Esophagus (tissue), 2 donors: Measurements from ENCODE around the gene EPHA1. TPM values are rescaled to one million over a fixed set of nuclear protein-coding genes. Genes with fewer than 3 reads are reported as not detected.

Experiments used
- H3K27ac ChIP-seq, 2 donors: one replicate each; pipeline ENCODE4 v1.5.1; 2013; ENCODE audit warnings: low read depth in 2 of 2, mild to moderate bottlenecking in 2 of 2, inconsistent platforms in 1 of 2, low read length in 1 of 2, moderate library complexity in 1 of 2
- H3K27me3 ChIP-seq, 2 donors: one replicate each; pipeline ENCODE4 v1.6.1; 2013; ENCODE audit warnings: low read length in 2 of 2, control low read depth in 1 of 2, mild to moderate bottlenecking in 1 of 2; ENCODE audit not compliant: insufficient read depth in 2 of 2, control insufficient read depth in 1 of 2
- H3K36me3 ChIP-seq, 2 donors: one replicate each; pipeline ENCODE4 v1.6.1; 2013; ENCODE audit warnings: low read length in 1 of 2; ENCODE audit not compliant: control insufficient read depth in 2 of 2, insufficient read depth in 2 of 2
- H3K4me1 ChIP-seq, 2 donors: one replicate each; pipeline ENCODE4 v1.6.1; 2013; ENCODE audit warnings: low read length in 1 of 2; ENCODE audit not compliant: control insufficient read depth in 2 of 2, insufficient read depth in 2 of 2
- H3K4me3 ChIP-seq, 2 donors: one replicate each; pipeline ENCODE4 v1.5.1; 2013; ENCODE audit warnings: low read length in 2 of 2, mild to moderate bottlenecking in 2 of 2, low read depth in 1 of 2, moderate library complexity in 1 of 2
- H3K9me3 ChIP-seq, 2 donors: one replicate each; pipeline ENCODE4 v1.6.1; 2013; ENCODE audit warnings: mild to moderate bottlenecking in 2 of 2, low read depth in 1 of 2, low read length in 1 of 2, moderate library complexity in 1 of 2; ENCODE audit not compliant: control insufficient read depth in 2 of 2, insufficient read depth in 1 of 2
- WGBS, 2 donors: extraction: QIAGEN DNeasy Blood & Tissue Kit; methylation state at CpG; one replicate each; pipeline ENCODE4 v1.1.7; 2013; 5-methylcytosine and 5-hydroxymethylcytosine counted together
- polyA plus RNA-seq, 2 donors: library from polyadenylated mRNA; stranded (reverse); fragments of 200-250 nt; gene quantifications; one replicate each; pipeline ENCODE4 v1.2.3, GENCODE V29; 2013
- donor health status: healthy with polysubstance abuse.
- donor health status: Bipolar disorder and iron deficiency.

The EPHA1 gene
- polyA plus RNA-seq, 2 donors, result 65.6 to 74.6 TPM

DNA sequence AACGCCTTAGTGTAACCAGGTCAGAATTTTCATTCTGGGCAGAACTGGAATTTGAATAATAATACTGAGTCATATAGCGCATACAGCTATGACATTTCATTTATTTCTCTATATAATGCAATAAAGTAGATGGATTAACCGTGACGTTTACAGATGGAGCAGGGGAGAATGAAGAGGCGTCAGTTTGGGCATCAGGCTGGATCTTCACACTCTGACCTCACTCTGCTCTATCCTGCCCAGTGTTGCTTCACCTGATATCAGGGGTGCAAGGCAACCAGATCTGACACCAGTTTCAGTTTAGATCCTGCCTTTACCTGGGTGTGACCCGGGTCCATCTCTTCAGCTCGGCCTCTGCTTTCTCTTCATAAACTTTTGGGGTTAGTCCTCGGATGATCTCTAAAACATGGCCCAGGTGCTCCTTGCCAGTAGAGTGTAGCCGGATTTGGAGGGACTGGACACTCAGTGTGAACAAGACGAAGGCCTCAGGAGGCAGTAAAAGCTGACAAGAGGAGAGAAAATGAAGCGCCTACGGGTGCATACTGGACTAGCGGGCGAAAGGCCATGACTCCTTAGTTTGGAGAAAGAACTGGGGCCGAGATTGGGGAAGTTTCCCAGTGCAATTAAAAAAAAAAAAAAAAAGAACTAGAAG lies 28.9 kb downstream of the EPHA1 start:
- Histone ChIP-seq H3K36me3 (peaks cover 0 to 3% of the 10 kb centered on the region in 2 donors), H3K4me1 (peaks cover 13 to 18% of the 10 kb centered on the region in 2 donors), H3K9me3 (no peaks in the 10 kb centered on the region), H3K4me3 (peak overlapping the region; percentile 79 to 89), H3K27me3 (no peaks in the 10 kb centered on the region), H3K27ac (peak overlapping the region; percentile 98 to 99)
- WGBS, 2 donors, result 15 to 20% methylated on average over 15 of the region's 15 CpGs

DNA sequence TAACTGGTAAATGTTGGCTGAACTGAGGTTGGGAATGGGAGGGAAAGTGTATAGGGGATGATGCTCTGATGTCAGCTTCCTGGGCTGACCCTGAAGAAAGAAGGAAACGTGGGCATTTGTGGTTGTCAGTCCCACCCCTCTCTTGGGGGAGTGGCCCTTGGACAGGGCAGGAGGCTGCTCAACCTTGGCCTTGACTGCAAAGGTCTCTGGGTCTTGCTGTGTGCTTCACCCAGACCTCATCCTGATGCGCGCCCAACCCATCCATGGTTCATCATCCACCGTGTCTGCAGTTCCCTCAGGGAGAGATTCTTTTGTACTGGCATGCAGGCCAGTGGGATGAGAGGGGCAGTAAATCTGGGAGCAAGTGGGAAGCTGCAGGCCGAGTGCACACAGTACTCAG lies 32.3 kb downstream of the EPHA1 start:
- Histone ChIP-seq H3K27me3 (no peaks in the 10 kb centered on the region), H3K36me3 (no peaks in the 10 kb centered on the region), H3K4me3 (no peak overlapping the region), H3K9me3 (no peaks in the 10 kb centered on the region), H3K4me1 (peaks cover 3% of the 10 kb centered on the region in 2 donors), H3K27ac (no peak overlapping the region)
- WGBS, 2 donors, result 70 to 80% methylated on average over 5 of the region's 5 CpGs

DNA sequence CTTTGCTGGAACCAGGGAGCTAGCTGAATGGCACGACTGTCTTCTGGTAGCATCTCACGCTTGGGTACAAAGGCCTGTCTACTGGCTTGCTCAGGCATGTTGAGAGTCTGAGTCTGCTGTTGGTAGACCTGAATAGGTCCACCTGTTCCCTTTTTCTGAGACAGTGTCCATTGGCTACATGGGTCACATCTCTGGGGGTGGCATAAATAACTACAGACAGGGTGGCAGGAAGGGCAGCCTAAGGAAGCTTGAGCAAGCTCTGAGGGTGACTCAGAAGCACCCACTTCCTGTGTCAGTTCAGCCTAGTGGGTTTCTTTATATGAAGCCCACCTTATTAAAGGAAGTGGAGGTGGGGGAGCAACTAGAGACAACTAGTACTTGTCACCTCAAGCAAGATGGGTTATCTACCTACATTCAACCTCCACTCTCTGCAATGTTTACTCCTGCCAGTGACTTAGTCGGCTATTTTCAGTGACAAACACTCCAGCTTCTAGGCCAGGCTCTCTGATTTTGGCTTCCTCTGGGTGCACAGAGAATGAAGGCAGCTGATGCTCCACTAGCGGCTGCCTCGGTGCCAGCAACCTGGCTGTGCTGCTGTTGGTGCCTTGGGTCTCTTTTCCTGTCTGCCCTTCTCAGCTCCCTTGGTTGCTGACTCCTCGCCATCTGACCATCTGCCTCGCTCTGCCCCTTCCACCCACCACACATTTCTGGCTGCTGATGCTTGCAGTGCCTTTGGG lies 33.2 kb downstream of the EPHA1 start:
- H3K27ac ChIP-seq, result peak overlapping the region; percentile 26 to 63
- no peaks in the 10 kb centered on the region for H3K9me3 ChIP-seq
- no peak overlapping the region for H3K4me3 ChIP-seq
- no peaks in the 10 kb centered on the region for H3K27me3 ChIP-seq
- peaks cover 3% of the 10 kb centered on the region in 2 donors for H3K4me1 ChIP-seq
- no peaks in the 10 kb centered on the region for H3K36me3 ChIP-seq
- 68 to 73% methylated on average over 7 of the region's 7 CpGs for WGBS, 2 donors

DNA sequence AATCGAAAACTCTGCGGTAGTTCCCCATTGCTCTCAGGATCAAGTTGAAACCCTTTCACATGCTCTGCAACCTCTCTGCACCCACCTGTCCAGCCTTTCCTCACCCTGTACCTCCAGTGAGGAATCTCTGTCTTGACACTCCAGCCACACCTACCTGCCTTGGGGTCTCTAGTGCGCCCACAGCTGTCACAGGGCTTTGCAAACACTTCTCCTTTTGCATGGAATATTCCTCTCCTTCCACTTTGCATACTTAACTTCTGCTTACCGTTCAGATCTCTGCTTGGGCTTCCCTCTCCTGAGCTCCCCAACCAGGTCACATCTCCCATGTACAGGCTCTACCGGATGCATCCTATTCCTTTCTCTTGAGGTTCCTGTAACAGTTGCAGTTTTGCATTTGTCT lies 34.1 kb downstream of the EPHA1 start:
- Histone ChIP-seq H3K4me3 (no peak overlapping the region), H3K27me3 (no peaks in the 10 kb centered on the region), H3K36me3 (no peaks in the 10 kb centered on the region), H3K27ac (no peak overlapping the region), H3K9me3 (no peaks in the 10 kb centered on the region), H3K4me1 (peaks cover 3% of the 10 kb centered on the region in 2 donors)
- 86 to 89% methylated on average over 5 of the region's 5 CpGs for WGBS, 2 donors

DNA sequence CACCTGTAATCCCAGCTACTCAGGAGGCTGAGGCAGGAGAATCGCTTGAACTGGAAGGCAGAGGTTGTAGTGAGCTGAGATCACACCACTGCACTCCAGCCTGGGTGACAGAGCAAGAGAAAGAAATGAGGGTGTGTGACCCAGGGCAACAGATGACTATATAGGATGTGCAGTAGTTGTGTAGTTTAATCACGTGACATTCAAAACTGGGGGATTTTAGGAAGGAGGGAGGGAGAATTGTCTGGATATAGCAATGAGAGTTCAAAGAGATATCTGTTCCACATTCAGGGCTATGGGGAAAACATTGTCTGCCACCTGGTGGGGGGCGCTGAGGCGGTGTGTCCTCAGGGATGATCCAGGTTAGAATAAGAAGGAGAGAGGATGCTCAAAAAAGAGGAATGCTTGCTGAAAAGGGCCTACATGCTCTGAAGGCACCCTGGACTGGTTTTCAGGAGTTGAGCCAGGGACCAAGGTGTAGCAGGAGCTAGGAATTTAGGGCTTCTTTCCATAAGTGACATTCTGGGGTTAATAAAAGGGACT lies 35.3 kb downstream of the EPHA1 start:
- H3K27ac ChIP-seq, result no peak overlapping the region
- 91 to 97% methylated on average over 4 of the region's 4 CpGs for WGBS, 2 donors
- H3K4me1 ChIP-seq, result peaks cover 3% of the 10 kb centered on the region in 2 donors
- H3K36me3 ChIP-seq, result no peaks in the 10 kb centered on the region
- no peak overlapping the region for H3K4me3 ChIP-seq
- H3K9me3 ChIP-seq, result no peaks in the 10 kb centered on the region
- no peaks in the 10 kb centered on the region for H3K27me3 ChIP-seq

DNA sequence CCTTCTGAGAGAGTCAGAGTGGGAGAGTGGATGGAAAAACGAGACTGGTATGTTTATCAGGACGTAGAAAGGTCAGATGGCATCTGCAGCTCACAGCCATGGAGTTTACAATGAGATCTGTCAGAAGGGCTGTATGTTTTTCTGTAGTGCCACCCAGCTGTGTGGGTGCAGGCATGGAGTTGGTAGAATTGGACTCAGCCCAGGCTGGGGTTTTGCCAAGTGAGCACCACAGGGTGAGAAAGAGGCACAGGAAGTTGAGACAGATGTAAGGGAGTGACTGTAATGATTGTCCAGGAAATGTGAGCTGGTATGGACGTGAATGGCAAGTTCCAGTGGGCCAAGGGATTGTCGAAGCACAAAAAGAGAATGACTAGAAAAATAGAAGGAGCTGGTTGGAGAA lies 36.6 kb downstream of the EPHA1 start:
- Histone ChIP-seq H3K27ac (peak overlapping the region in 1 of 2 donors; percentile 72), H3K4me1 (peaks cover 3 to 7% of the 10 kb centered on the region in 2 donors), H3K9me3 (no peaks in the 10 kb centered on the region), H3K36me3 (no peaks in the 10 kb centered on the region), H3K4me3 (no peak overlapping the region), H3K27me3 (no peaks in the 10 kb centered on the region)
- WGBS, 2 donors, result 31 to 37% methylated on average over 4 of the region's 4 CpGs

DNA sequence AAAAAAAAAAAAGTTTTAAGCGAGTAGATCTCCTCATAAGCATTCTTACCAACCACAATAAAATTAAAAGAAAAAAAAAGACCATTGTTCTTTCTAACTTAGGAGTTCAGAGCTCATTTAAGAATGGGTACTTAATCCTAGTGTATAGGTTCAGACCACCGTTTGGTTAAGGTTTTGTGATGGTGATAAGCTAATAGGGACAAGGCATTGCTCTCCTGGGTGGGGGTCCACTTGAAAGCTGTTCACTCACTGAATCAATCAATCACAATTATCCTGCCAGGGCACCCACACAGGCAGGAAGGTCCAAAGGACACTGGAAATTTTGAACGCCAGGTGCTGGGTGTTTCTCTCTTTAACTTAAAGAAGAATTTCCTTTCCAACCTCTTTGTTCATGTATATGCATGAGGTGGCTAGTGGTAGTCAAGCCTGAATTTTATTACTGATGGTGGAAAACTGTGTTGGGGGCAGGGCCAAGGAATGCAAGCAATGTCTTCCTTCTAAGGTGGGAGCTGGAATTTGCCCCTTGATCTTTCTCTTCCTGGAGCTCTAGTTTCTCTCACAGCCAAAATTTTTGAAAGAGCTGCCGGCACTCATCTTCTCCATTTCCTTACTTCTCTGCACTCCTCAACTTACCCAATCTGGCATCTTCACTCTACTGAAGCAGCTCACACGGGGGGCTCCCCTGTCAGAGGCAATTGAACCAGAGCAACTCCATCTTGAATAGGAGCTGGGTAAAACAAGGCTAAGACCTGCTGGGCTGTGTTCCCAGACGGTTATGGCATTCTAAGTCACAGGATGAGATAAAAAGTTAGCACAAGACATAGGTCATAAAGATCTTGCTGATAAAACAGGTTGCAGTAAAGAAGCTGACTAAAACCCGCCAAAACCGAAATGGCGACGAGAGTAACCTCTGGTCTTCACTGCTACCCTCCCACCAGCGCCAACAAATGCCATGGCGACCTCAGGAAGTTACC lies 38.7 kb downstream of the EPHA1 start:
- no peaks in the 10 kb centered on the region for H3K9me3 ChIP-seq
- no peak overlapping the region for H3K4me3 ChIP-seq
- H3K4me1 ChIP-seq, result peaks cover 3 to 4% of the 10 kb centered on the region in 2 donors
- H3K27ac ChIP-seq, result no peak overlapping the region
- no peaks in the 10 kb centered on the region for H3K27me3 ChIP-seq
- H3K36me3 ChIP-seq, result no peaks in the 10 kb centered on the region
- 72 to 89% methylated on average over 12 of the region's 12 CpGs for WGBS, 2 donors

DNA sequence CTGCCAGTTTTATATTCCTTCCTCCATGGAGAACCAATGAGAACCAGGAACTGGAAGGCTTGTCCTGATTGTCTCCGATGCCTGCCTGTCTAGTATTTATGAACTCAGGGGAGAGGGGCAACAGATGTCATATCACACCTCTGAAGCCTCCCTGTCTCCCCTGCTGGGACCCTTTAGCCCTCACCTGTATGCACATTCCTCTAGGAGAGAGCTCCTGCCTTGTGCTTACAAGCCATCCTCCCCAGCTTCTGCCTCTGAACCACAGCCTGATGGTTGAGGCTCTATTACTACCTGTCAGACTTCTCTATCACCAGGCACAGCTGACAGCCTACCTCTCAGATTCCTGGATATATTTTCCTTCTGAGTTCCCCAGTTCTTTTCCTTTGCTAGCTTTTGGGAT lies 40.3 kb downstream of the EPHA1 start:
- H3K27ac ChIP-seq, result no peak overlapping the region

DNA sequence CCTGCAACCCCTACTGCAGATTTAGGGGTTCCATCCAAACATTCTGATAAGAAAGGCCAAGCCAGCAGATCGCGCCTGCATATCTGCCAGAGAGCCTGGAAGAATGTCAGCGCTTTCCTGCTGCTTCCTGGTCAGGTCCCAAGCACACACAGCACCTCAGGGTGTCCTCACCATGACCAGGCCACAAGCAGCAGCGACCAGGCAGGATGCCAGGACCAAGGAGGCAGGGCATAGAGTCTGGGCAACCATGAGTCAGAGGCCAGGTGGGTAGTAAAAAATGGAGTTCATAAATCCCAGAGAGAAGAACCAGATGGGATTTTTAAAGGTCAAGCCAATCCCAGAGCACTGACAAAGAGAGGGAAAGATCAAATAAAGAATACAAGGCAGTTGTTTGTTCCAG lies 40.7 kb downstream of the EPHA1 start:
- Histone ChIP-seq H3K9me3 (no peaks in the 10 kb centered on the region), H3K4me3 (no peak overlapping the region), H3K36me3 (no peaks in the 10 kb centered on the region), H3K27ac (no peak overlapping the region), H3K27me3 (peaks cover 0 to 7% of the 10 kb centered on the region in 2 donors), H3K4me1 (peaks cover 3 to 4% of the 10 kb centered on the region in 2 donors)
- 79 to 83% methylated on average over 4 of the region's 4 CpGs for WGBS, 2 donors

More for the DNA sequence above, 40.3 kb downstream of the EPHA1 start:
- Histone ChIP-seq H3K9me3 (no peaks in the 10 kb centered on the region), H3K4me1 (peaks cover 3 to 4% of the 10 kb centered on the region in 2 donors), H3K36me3 (no peaks in the 10 kb centered on the region), H3K27me3 (peaks cover 0 to 5% of the 10 kb centered on the region in 2 donors), H3K4me3 (no peak overlapping the region)
- WGBS, 2 donors, result 97 to 100% methylated on average over 1 of the region's 1 CpG
